BLaER1 treated with 17β-estradiol and CSF1 and Interleukin-3, amounts not matched to agents 10 nM and 100 nM (cell line): Measurements from ENCODE around the gene TSHZ3.

Experiments used
- H3K27ac ChIP-seq, 11 experiments: shearing (Covaris generic); formaldehyde crosslinking; 2 replicates each; pipeline ENCODE4 v1.8.1; 2022
- H3K27me3 ChIP-seq, 11 experiments: shearing (Covaris generic); formaldehyde crosslinking; 2 replicates each; pipeline ENCODE4 v1.8.1; 2022
- H3K36me3 ChIP-seq, 11 experiments: shearing (Covaris generic); formaldehyde crosslinking; 2 replicates each; pipeline ENCODE4 v1.8.1; 2022
- H3K4me1 ChIP-seq, 10 experiments: shearing (Covaris generic); formaldehyde crosslinking; 2 replicates each; pipeline ENCODE4 v1.8.1; 2022
- H3K4me2 ChIP-seq, 11 experiments: shearing (Covaris generic); formaldehyde crosslinking; 2 replicates each; pipeline ENCODE4 v1.8.1; 2022
- H3K4me3 ChIP-seq, 10 experiments: shearing (Covaris generic); formaldehyde crosslinking; 2 replicates each; pipeline ENCODE4 v1.8.1; 2022
- H3K9ac ChIP-seq, 11 experiments: shearing (Covaris generic); formaldehyde crosslinking; 2 replicates each; pipeline ENCODE4 v1.8.1; 2022
- H3K9me3 ChIP-seq, 11 experiments: shearing (Covaris generic); formaldehyde crosslinking; replicated peaks in 1 of 11; 2 replicates each; pipeline ENCODE4 v1.8.1; 2022
- H4K20me1 ChIP-seq, 11 experiments: shearing (Covaris generic); formaldehyde crosslinking; 2 replicates each; pipeline ENCODE4 v1.8.1; 2022
- Cebpa-rat ChIP-seq, 11 experiments: shearing (Covaris generic); IDR thresholded peaks; 2 replicates each; pipeline ENCODE4 v1.8.1; 2022

Gene TSHZ3

GRCh38 chr19:31255174-31255799, 93.9 kb downstream of the TSHZ3 start:
- Histone ChIP-seq H3K9me3 (peaks cover 0 to 26% (median 0%) of the 10 kb centered on the region in 11 experiments; a peak in 8 of 22 replicates), H3K4me1 (peaks cover 39 to 72% (median 54%) of the 10 kb centered on the region in 10 experiments), H3K4me3 (no peak overlapping the region), H3K4me2 (peak overlapping the region; percentile 3 to 78 (median 64); a peak in 20 of 22 replicates), H3K27me3 (no peaks in the 10 kb centered on the region), H3K36me3 (no peaks in the 10 kb centered on the region), H4K20me1 (no peaks in the 10 kb centered on the region), H3K27ac (no peak overlapping the region), H3K9ac (no peak overlapping the region)
- no peak for TF ChIP-seq Cebpa-rat (IDR thresholded peaks at IDR 0.05)

GRCh38 chr19:31254611-31255010, 94.6 kb downstream of the TSHZ3 start:
- H3K4me1 ChIP-seq: peaks cover 38 to 72% (median 53%) of the 10 kb centered on the region in 10 experiments
- no peak for TF ChIP-seq Cebpa-rat (IDR thresholded peaks at IDR 0.05)
- H3K27ac ChIP-seq: peak overlapping the region in 1 of 11 experiments; percentile 9; a peak in 1 of 22 replicates
- no peaks in the 10 kb centered on the region for H3K27me3 ChIP-seq
- peaks cover 0 to 21% (median 0%) of the 10 kb centered on the region in 11 experiments; a peak in 8 of 22 replicates for H3K9me3 ChIP-seq
- H3K4me2 ChIP-seq: peak overlapping the region; percentile 3 to 78 (median 64); a peak in 19 of 22 replicates
- H3K9ac ChIP-seq: no peak overlapping the region
- H4K20me1 ChIP-seq: no peaks in the 10 kb centered on the region
- H3K4me3 ChIP-seq: no peak overlapping the region
- no peaks in the 10 kb centered on the region for H3K36me3 ChIP-seq

GRCh38 chr19:31254180-31254551, 95.1 kb downstream of the TSHZ3 start:
- H3K4me1 ChIP-seq: peaks cover 38 to 72% (median 53%) of the 10 kb centered on the region in 10 experiments
- H3K9me3 ChIP-seq: peaks cover 0 to 17% (median 0%) of the 10 kb centered on the region in 11 experiments; a peak in 8 of 22 replicates
- TF ChIP-seq Cebpa-rat (IDR thresholded peaks at IDR 0.05): no peak
- H3K27ac ChIP-seq: peak overlapping the region in 1 of 11 experiments; percentile 9; a peak in 1 of 22 replicates
- H3K4me3 ChIP-seq: no peak overlapping the region
- no peaks in the 10 kb centered on the region for H4K20me1 ChIP-seq
- no peaks in the 10 kb centered on the region for H3K36me3 ChIP-seq
- peak overlapping the region in 7 of 11 experiments; percentile 36 to 72 (median 65); a peak in 12 of 22 replicates for H3K4me2 ChIP-seq
- no peak overlapping the region for H3K9ac ChIP-seq
- H3K27me3 ChIP-seq: no peaks in the 10 kb centered on the region

GRCh38 chr19:31253526-31254179, 95.6 kb downstream of the TSHZ3 start:
- peak overlapping the region in 7 of 11 experiments; percentile 36 to 72 (median 65); a peak in 8 of 22 replicates for H3K4me2 ChIP-seq
- H4K20me1 ChIP-seq: no peaks in the 10 kb centered on the region
- H3K9ac ChIP-seq: no peak overlapping the region
- no peaks in the 10 kb centered on the region for H3K36me3 ChIP-seq
- no peaks in the 10 kb centered on the region for H3K27me3 ChIP-seq
- no peak overlapping the region for H3K4me3 ChIP-seq
- no peak overlapping the region for H3K27ac ChIP-seq
- no peak for TF ChIP-seq Cebpa-rat (IDR thresholded peaks at IDR 0.05)
- peaks cover 38 to 69% (median 52%) of the 10 kb centered on the region in 10 experiments for H3K4me1 ChIP-seq
- H3K9me3 ChIP-seq: peaks cover 0 to 12% (median 0%) of the 10 kb centered on the region in 11 experiments; a peak in 8 of 22 replicates

GRCh38 chr19:31252441-31252840, 96.8 kb downstream of the TSHZ3 start:
- no peaks in the 10 kb centered on the region for H3K36me3 ChIP-seq
- no peak overlapping the region for H3K9ac ChIP-seq
- no peaks in the 10 kb centered on the region for H4K20me1 ChIP-seq
- peak overlapping the region; percentile 10 to 60 (median 48); a peak in 21 of 22 replicates for H3K4me2 ChIP-seq
- H3K27me3 ChIP-seq: no peaks in the 10 kb centered on the region
- TF ChIP-seq Cebpa-rat (IDR thresholded peaks at IDR 0.05): no peak
- no peaks in the 10 kb centered on the region for H3K9me3 ChIP-seq
- H3K4me3 ChIP-seq: no peak overlapping the region
- H3K4me1 ChIP-seq: peaks cover 38 to 57% (median 49%) of the 10 kb centered on the region in 10 experiments
- H3K27ac ChIP-seq: peak overlapping the region in 4 of 11 experiments; percentile 29 to 49 (median 40); a peak in 7 of 22 replicates

- no peaks in the 10 kb centered on the region for H3K27me3 ChIP-seq
- H3K4me3 ChIP-seq: no peak overlapping the region
- no peak overlapping the region for H3K9ac ChIP-seq
- no peaks in the 10 kb centered on the region for H4K20me1 ChIP-seq
- no peak overlapping the region for H3K4me2 ChIP-seq
- peaks cover 18 to 33% (median 25%) of the 10 kb centered on the region in 10 experiments for H3K4me1 ChIP-seq
- no peak for TF ChIP-seq Cebpa-rat (IDR thresholded peaks at IDR 0.05)
- H3K36me3 ChIP-seq: no peaks in the 10 kb centered on the region
- peaks cover 0 to 6% (median 5%) of the 10 kb centered on the region in 11 experiments; a peak in 14 of 22 replicates for H3K9me3 ChIP-seq
- H3K27ac ChIP-seq: no peak overlapping the region
These were observed 100.0 kb downstream of the TSHZ3 start for GRCh38 chr19:31249217-31249616.

GRCh38 chr19:31235806-31236205, 113.4 kb downstream of the TSHZ3 start:
- H4K20me1 ChIP-seq: no peaks in the 10 kb centered on the region
- H3K27ac ChIP-seq: no peak overlapping the region
- H3K27me3 ChIP-seq: no peaks in the 10 kb centered on the region
- TF ChIP-seq Cebpa-rat (IDR thresholded peaks at IDR 0.05): no peak
- peaks cover 7 to 13% (median 8%) of the 10 kb centered on the region in 11 experiments; a peak in 21 of 22 replicates for H3K9me3 ChIP-seq
- H3K4me3 ChIP-seq: no peak overlapping the region
- no peak overlapping the region for H3K4me2 ChIP-seq
- H3K36me3 ChIP-seq: no peaks in the 10 kb centered on the region
- H3K4me1 ChIP-seq: no peaks in the 10 kb centered on the region
- no peak overlapping the region for H3K9ac ChIP-seq

GRCh38 chr19:31233295-31233800, 115.9 kb downstream of the TSHZ3 start:
- Histone ChIP-seq H3K27ac (no peak overlapping the region), H3K4me1 (no peaks in the 10 kb centered on the region), H3K4me3 (no peak overlapping the region), H3K36me3 (no peaks in the 10 kb centered on the region), H3K9ac (no peak overlapping the region), H3K9me3 (no peaks in the 10 kb centered on the region), H3K27me3 (no peaks in the 10 kb centered on the region), H4K20me1 (no peaks in the 10 kb centered on the region), H3K4me2 (no peak overlapping the region)
- TF ChIP-seq Cebpa-rat (IDR thresholded peaks at IDR 0.05): no peak

- Histone ChIP-seq H3K4me1 (no peaks in the 10 kb centered on the region), H3K27ac (no peak overlapping the region), H3K4me2 (no peak overlapping the region), H3K9me3 (0 out of 22 replicates have a peak, but pooled peaks cover 0 to 4% (median 0%) of the 10 kb centered on the region in 11 experiments), H3K9ac (no peak overlapping the region), H3K36me3 (no peaks in the 10 kb centered on the region), H4K20me1 (no peaks in the 10 kb centered on the region), H3K4me3 (no peak overlapping the region), H3K27me3 (no peaks in the 10 kb centered on the region)
- no peak for TF ChIP-seq Cebpa-rat (IDR thresholded peaks at IDR 0.05)
These were observed 116.4 kb downstream of the TSHZ3 start for GRCh38 chr19:31232871-31233270.
